Adipocyte (in vitro differentiated cells): ENCODE measurements around the gene THAP12.

ENCODE experiments used
- DNase-seq: peaks from one replicate; pipeline ENCODE4 v3.0.0-alpha.2; 2015; ENCODE audit warnings: low read depth
- H3K27me3 ChIP-seq: replicated peaks from 2 replicates; pipeline ENCODE4 v1.7.0; 2013; ENCODE audit warnings: mild to moderate bottlenecking, low read length, moderate library complexity; ENCODE audit not compliant: control insufficient read depth, insufficient read depth
- H3K36me3 ChIP-seq: 2 replicates; pipeline ENCODE4 v1.7.0; 2013; ENCODE audit warnings: low read length, mild to moderate bottlenecking, moderate library complexity; ENCODE audit not compliant: control insufficient read depth, insufficient read depth, severe bottlenecking
- H3K4me1 ChIP-seq: 2 replicates; pipeline ENCODE4 v1.7.0; 2013; ENCODE audit warnings: mild to moderate bottlenecking, low read length, moderate library complexity; ENCODE audit not compliant: control insufficient read depth, insufficient read depth
- H3K4me3 ChIP-seq: 2 replicates; pipeline ENCODE4 v1.7.0; 2013; ENCODE audit warnings: mild to moderate bottlenecking, low read length, moderate library complexity
- H3K9ac ChIP-seq: 2 replicates; pipeline ENCODE4 v1.7.0; 2013; ENCODE audit warnings: mild to moderate bottlenecking, low read length, moderate library complexity
- H3K9me3 ChIP-seq: 2 replicates; pipeline ENCODE4 v1.7.0; 2013; ENCODE audit warnings: mild to moderate bottlenecking, low read length, moderate library complexity; ENCODE audit not compliant: control insufficient read depth

Gene THAP12

GRCh38 chr11:76347466-76347865 lies 33.5 kb downstream of the THAP12 start:
- no peak overlapping the region for H3K9ac ChIP-seq
- no peaks in the 10 kb centered on the region for H3K9me3 ChIP-seq
- no peak overlapping the region for H3K4me3 ChIP-seq
- H3K27me3 ChIP-seq: no peaks in the 10 kb centered on the region
- DNase-seq: no peak
- no peaks in the 10 kb centered on the region for H3K4me1 ChIP-seq
- peaks cover 18% of the 10 kb centered on the region for H3K36me3 ChIP-seq

GRCh38 chr11:76339221-76339620 lies 41.7 kb downstream of the THAP12 start:
- peak overlapping the region; percentile 76 for H3K9ac ChIP-seq
- H3K4me3 ChIP-seq: peak overlapping the region; percentile 12
- no peaks in the 10 kb centered on the region for H3K36me3 ChIP-seq
- H3K9me3 ChIP-seq: peaks cover 9% of the 10 kb centered on the region
- H3K27me3 ChIP-seq: no peaks in the 10 kb centered on the region
- H3K4me1 ChIP-seq: peaks cover 20% of the 10 kb centered on the region
- DNase-seq: no peak

GRCh38 chr11:76337923-76338322 lies 43.0 kb downstream of the THAP12 start:
- Histone ChIP-seq H3K27me3 (no peaks in the 10 kb centered on the region), H3K9me3 (peaks cover 9% of the 10 kb centered on the region), H3K4me3 (no peak overlapping the region), H3K4me1 (peaks cover 20% of the 10 kb centered on the region), H3K36me3 (no peaks in the 10 kb centered on the region), H3K9ac (no peak overlapping the region)
- no peak for DNase-seq

- Histone ChIP-seq H3K27me3 (no peaks in the 10 kb centered on the region), H3K36me3 (no peaks in the 10 kb centered on the region), H3K9me3 (peaks cover 9% of the 10 kb centered on the region), H3K4me3 (no peak overlapping the region), H3K4me1 (peaks cover 20% of the 10 kb centered on the region), H3K9ac (no peak overlapping the region)
- DNase-seq: no peak
These were observed 43.5 kb downstream of the THAP12 start for GRCh38 chr11:76337469-76337868.

GRCh38 chr11:76336597-76336996 lies 44.3 kb downstream of the THAP12 start:
- no peak for DNase-seq
- Histone ChIP-seq H3K9ac (no peak overlapping the region), H3K36me3 (no peaks in the 10 kb centered on the region), H3K27me3 (no peaks in the 10 kb centered on the region), H3K4me1 (peaks cover 20% of the 10 kb centered on the region), H3K4me3 (no peak overlapping the region), H3K9me3 (peaks cover 9% of the 10 kb centered on the region)

- H3K36me3 ChIP-seq: no peaks in the 10 kb centered on the region
- peaks cover 9% of the 10 kb centered on the region for H3K9me3 ChIP-seq
- no peak overlapping the region for H3K4me3 ChIP-seq
- H3K9ac ChIP-seq: no peak overlapping the region
- H3K4me1 ChIP-seq: peaks cover 20% of the 10 kb centered on the region
- no peaks in the 10 kb centered on the region for H3K27me3 ChIP-seq
- no peak for DNase-seq
These were observed 45.1 kb downstream of the THAP12 start for GRCh38 chr11:76335842-76336241.

GRCh38 chr11:76334826-76335389 lies 46.0 kb downstream of the THAP12 start:
- no peak overlapping the region for H3K4me3 ChIP-seq
- H3K9ac ChIP-seq: no peak overlapping the region
- DNase-seq: no peak

GRCh38 chr11:76330651-76331050 lies 50.3 kb downstream of the THAP12 start:
- no peak overlapping the region for H3K4me3 ChIP-seq
- no peaks in the 10 kb centered on the region for H3K36me3 ChIP-seq
- peaks cover 4% of the 10 kb centered on the region for H3K4me1 ChIP-seq
- peaks cover 5% of the 10 kb centered on the region for H3K27me3 ChIP-seq
- no peak for DNase-seq
- H3K9me3 ChIP-seq: peaks cover 9% of the 10 kb centered on the region
- no peak overlapping the region for H3K9ac ChIP-seq

More at GRCh38 chr11:76334826-76335389, 46.0 kb downstream of the THAP12 start:
- Histone ChIP-seq H3K4me1 (peaks cover 16% of the 10 kb centered on the region), H3K36me3 (no peaks in the 10 kb centered on the region), H3K9me3 (peaks cover 9% of the 10 kb centered on the region), H3K27me3 (peaks cover 5% of the 10 kb centered on the region)

- H3K4me3 ChIP-seq: no peak overlapping the region
- peaks cover 4% of the 10 kb centered on the region for H3K4me1 ChIP-seq
- H3K27me3 ChIP-seq: peaks cover 5% of the 10 kb centered on the region
- no peaks in the 10 kb centered on the region for H3K36me3 ChIP-seq
- H3K9ac ChIP-seq: no peak overlapping the region
- peaks cover 5% of the 10 kb centered on the region for H3K9me3 ChIP-seq
- no peak for DNase-seq
These were observed 50.9 kb downstream of the THAP12 start for GRCh38 chr11:76329983-76330382.

- no peak for DNase-seq
- no peaks in the 10 kb centered on the region for H3K9me3 ChIP-seq
- peaks cover 5% of the 10 kb centered on the region for H3K27me3 ChIP-seq
- no peak overlapping the region for H3K9ac ChIP-seq
- H3K4me1 ChIP-seq: peaks cover 4% of the 10 kb centered on the region
- no peak overlapping the region for H3K4me3 ChIP-seq
- no peaks in the 10 kb centered on the region for H3K36me3 ChIP-seq
These were observed 51.8 kb downstream of the THAP12 start for GRCh38 chr11:76329084-76329648.

- Histone ChIP-seq H3K27me3 (peaks cover 5% of the 10 kb centered on the region), H3K4me1 (peaks cover 4% of the 10 kb centered on the region), H3K4me3 (no peak overlapping the region), H3K9me3 (no peaks in the 10 kb centered on the region), H3K36me3 (no peaks in the 10 kb centered on the region), H3K9ac (no peak overlapping the region)
- DNase-seq: no peak
These were observed 53.1 kb downstream of the THAP12 start for GRCh38 chr11:76327756-76328388.
